ENCODE measurements around the gene IGSF10. TPM values are rescaled to one million over a fixed set of nuclear protein-coding genes. Genes with fewer than 3 reads are reported as not detected.
A peak's percentile ranks its signal among the peaks of the same experiment; 100 is the strongest.

Gene IGSF10
- total and polyA plus RNA-seq, 4 donors: 6.8 to 62.9 (median 20.5) TPM

- Histone ChIP-seq H3K36me3 (ENCODE audit: control insufficient read depth in 4 of 4, insufficient read depth in 4 of 4, low read length in 4 of 4) (peaks cover 0 to 26% (median 12%) of the 10 kb centered on the region in 4 donors), H3K9me3 (ENCODE audit: control insufficient read depth in 4 of 4, insufficient read depth in 3 of 4, low read length in 3 of 4) (no peaks in the 10 kb centered on the region), H3K27me3 (ENCODE audit: control insufficient read depth in 3 of 3, insufficient read depth in 3 of 3, low read length in 2 of 3) (no peaks in the 10 kb centered on the region), H3K9ac (ENCODE audit: insufficient read depth in 1 of 2, low read length in 2 of 2) (no peak overlapping the region), H3K4me1 (ENCODE audit: control insufficient read depth in 5 of 5, insufficient read depth in 5 of 5, low read length in 5 of 5) (peaks cover 0 to 7% (median 0%) of the 10 kb centered on the region in 5 donors), H3K27ac (ENCODE audit: low read depth in 1 of 2, low read length in 1 of 2) (no peak overlapping the region), H3K4me3 (no peak overlapping the region)
- DNase-seq (no peak), ATAC-seq (ENCODE audit: insufficient read depth, low FRiP score) (no peak)
- 88 to 91% methylated on average over 1 of the region's 1 CpG for WGBS, 2 donors
- no peak for TF ChIP-seq CTCF (IDR thresholded peaks at IDR 0.05; ENCODE audit: control extremely low read depth, extremely low read depth)
Observed at GRCh38 chr3:151440940-151441339, 19.9 kb downstream of the IGSF10 start.

- Histone ChIP-seq H3K27ac (ENCODE audit: low read depth in 1 of 2, low read length in 1 of 2) (no peak overlapping the region), H3K4me3 (no peak overlapping the region), H3K36me3 (ENCODE audit: control insufficient read depth in 4 of 4, insufficient read depth in 4 of 4, low read length in 4 of 4) (peaks cover 0 to 26% (median 12%) of the 10 kb centered on the region in 4 donors), H3K9me3 (ENCODE audit: control insufficient read depth in 4 of 4, insufficient read depth in 3 of 4, low read length in 3 of 4) (no peaks in the 10 kb centered on the region), H3K9ac (ENCODE audit: insufficient read depth in 1 of 2, low read length in 2 of 2) (no peak overlapping the region), H3K27me3 (ENCODE audit: control insufficient read depth in 3 of 3, insufficient read depth in 3 of 3, low read length in 2 of 3) (no peaks in the 10 kb centered on the region), H3K4me1 (ENCODE audit: control insufficient read depth in 5 of 5, insufficient read depth in 5 of 5, low read length in 5 of 5) (peaks cover 0 to 6% (median 0%) of the 10 kb centered on the region in 5 donors)
- DNase-seq (peak; percentile 44 to 89 (median 86)), ATAC-seq (ENCODE audit: insufficient read depth, low FRiP score) (peak; percentile 79)
- 25 to 35% methylated on average over 3 of the region's 3 CpGs for WGBS, 2 donors
- peak; percentile 51 for TF ChIP-seq CTCF (IDR thresholded peaks at IDR 0.05; ENCODE audit: control extremely low read depth, extremely low read depth)
Observed at GRCh38 chr3:151439652-151440125, 21.2 kb downstream of the IGSF10 start.

GRCh38 chr3:151437906-151438305, 23.0 kb downstream of the IGSF10 start:
- Histone ChIP-seq H3K4me1 (ENCODE audit: control insufficient read depth in 5 of 5, insufficient read depth in 5 of 5, low read length in 5 of 5) (peaks cover 0 to 6% (median 0%) of the 10 kb centered on the region in 5 donors), H3K4me3 (no peak overlapping the region), H3K36me3 (ENCODE audit: control insufficient read depth in 4 of 4, insufficient read depth in 4 of 4, low read length in 4 of 4) (peaks cover 0 to 19% (median 8%) of the 10 kb centered on the region in 4 donors), H3K9ac (ENCODE audit: insufficient read depth in 1 of 2, low read length in 2 of 2) (no peak overlapping the region), H3K27ac (ENCODE audit: low read depth in 1 of 2, low read length in 1 of 2) (no peak overlapping the region), H3K27me3 (ENCODE audit: control insufficient read depth in 3 of 3, insufficient read depth in 3 of 3, low read length in 2 of 3) (no peaks in the 10 kb centered on the region), H3K9me3 (ENCODE audit: control insufficient read depth in 4 of 4, insufficient read depth in 3 of 4, low read length in 3 of 4) (no peaks in the 10 kb centered on the region)
- no peak for DNase-seq
- 90 to 96% methylated on average over 6 of the region's 6 CpGs for WGBS, 2 donors
- TF ChIP-seq CTCF (IDR thresholded peaks at IDR 0.05; ENCODE audit: control extremely low read depth, extremely low read depth): no peak
- no peak for ATAC-seq (ENCODE audit: insufficient read depth, low FRiP score)

All from lung (tissue), 12 donors.